NCI-H2107 treated with DMSO at 0.1 percent for 48 hours (cell line): ENCODE measurements around the gene LRRC32.

Experiments
- DNase-seq: peaks from one replicate; lab custom pipeline; 2025; ENCODE audit not compliant: unreplicated experiment; lab: John Stamatoyannopoulos, UW

Gene LRRC32

DNA sequence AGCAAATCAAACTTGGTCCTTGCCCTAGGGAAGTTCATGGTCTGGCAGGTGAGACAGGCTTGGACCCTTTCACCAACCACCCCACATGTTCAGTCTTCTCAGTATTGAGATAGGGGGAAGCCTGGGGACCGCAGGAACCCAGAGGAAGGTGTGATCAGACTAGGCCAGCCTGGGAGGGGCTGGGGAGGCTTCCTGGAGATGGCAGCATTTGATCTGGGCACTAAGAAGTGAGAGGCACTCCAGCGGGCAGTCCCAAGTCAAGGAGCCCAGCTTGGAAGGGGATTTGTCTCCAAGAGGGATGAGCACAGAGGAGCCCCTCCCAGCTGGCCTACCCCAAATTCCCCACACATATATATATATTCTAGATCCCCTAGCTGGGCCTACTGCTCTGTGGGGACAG lies 5.4 kb downstream of the LRRC32 start:
- no peak for DNase-seq

DNA sequence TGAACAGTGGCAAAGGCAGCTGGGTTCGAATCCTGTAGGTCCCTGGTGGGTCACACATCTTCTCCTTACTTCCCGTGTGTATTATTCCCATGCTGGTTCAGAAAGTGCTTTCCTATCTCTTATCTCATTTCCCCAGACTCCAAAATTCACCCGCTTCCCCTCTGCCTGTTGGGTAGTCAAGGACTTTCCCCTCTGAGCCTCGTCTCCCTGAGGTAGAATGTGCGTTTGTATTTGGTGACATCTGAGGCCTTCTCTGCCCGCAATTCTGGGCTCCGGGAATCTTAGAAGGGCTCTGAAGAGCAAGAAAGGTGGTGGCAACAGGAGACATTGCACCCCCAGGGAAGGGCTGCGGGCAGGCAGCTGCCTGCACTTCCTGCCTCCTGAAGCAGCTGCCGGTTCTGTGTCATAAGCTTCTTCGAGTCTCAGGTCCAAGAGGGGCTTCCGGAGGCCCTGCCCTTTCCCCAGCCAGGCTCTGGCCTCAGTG lies 5.9 kb downstream of the LRRC32 start:
- no peak for DNase-seq

DNA sequence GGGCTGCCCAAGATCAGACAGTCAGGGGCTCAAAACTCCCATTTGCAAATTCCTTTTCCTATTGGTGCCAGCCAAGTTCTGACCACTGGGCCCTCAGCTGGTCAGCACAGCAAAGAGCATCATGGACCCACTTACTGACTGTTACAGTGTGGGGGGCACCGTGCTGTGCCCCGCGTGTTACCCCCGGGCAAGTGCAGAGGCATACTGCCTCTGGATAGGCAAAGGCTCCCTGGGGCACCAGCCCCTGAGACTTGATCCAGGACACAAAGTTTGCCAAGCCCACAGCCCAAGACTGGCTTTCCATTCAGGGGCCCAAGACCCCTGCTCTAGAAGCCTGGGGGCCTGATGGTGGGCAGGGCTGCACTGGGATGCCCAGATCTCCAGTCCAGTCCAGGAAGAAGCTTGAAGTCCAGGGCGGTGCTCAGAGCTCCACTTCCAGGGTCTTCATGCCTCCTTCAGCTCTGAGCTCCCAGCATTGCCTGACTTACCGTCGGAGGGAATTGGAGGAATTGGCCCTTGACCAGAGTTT lies 6.6 kb downstream of the LRRC32 start:
- DNase-seq: no peak

DNA sequence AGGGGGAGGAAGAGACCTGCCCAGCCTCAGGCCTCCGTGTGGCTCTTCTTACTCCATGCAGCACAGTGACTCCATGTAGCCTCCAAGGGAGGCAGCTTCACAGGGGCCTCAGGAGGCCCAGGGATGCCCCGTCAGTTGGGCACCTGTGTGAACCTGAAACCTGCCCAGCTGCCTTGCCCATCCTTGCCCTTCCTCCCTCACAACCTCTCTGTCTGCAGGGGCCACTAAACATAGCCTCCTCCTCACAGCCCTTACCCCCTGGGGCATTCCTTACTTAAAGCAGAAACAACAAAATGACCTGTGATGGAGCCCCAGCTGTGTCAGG lies 7.1 kb downstream of the LRRC32 start:
- no peak for DNase-seq

DNA sequence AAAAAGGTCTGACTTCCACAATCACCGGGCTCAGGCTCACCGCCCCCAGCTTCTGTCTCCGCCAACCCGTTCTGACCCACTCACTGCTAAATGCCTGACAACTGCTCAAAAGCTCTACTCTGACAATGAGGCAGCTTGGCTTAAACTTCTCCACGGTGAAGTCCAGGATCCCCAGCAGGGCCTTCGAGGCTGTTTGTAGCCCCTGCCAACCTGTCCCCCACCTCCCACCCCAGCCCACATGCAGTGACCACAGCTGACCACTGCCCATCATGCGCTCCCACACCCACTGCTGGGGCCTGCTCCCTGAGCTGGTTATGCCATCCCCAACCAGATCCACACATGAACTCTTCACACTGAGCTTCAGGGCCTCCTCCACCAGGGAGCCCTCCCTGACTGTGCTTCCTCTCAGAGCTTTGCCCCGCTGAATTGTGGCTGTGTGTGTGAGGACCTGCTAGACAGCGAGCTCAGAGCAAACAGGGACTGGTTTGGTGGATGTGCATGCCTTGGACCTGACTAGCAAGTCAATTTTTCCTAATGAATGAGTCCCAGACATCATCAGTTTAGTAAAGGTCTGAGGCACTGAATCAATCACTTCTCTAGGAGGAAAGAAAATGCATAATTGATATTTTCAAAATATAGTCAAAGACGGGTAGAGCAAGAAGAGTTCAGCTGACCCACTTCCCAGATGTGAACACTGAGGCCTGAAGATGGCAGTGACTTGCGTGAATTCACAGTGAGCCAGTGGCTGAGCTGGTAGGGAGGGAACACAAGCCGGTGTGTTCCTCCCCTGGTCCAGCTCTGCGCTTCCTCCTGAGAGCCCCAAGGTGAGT lies 7.7 kb downstream of the LRRC32 start:
- DNase-seq: no peak

DNA sequence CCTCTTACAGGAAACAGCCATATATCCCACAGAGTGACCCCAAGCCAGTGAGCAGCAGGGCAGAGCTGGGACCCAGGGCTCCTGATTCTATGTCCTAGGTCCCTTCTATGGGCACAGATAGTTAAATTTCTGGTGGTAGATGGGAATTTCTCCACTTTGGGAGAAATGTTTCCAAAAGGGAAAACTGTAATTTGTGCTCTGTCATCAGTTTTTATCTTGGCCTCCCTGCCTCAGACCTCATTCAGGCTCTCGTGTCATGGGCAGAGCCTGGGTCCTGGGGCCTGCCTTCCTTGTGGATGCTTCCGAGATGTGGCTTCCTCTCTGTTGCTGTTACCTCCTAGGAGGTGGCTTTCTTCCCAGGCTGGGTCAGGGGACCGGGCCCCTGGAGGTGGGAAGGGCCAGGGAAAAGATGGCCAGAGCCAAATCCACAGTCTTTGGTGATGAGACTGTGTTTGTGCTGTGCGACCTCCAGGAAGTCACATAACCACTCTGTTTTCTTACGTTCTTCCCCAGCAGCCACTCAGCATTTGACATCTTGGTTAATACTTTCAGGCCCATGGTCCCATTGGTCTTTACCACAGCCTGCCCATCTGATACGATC lies 8.6 kb downstream of the LRRC32 start:
- DNase-seq: no peak

DNA sequence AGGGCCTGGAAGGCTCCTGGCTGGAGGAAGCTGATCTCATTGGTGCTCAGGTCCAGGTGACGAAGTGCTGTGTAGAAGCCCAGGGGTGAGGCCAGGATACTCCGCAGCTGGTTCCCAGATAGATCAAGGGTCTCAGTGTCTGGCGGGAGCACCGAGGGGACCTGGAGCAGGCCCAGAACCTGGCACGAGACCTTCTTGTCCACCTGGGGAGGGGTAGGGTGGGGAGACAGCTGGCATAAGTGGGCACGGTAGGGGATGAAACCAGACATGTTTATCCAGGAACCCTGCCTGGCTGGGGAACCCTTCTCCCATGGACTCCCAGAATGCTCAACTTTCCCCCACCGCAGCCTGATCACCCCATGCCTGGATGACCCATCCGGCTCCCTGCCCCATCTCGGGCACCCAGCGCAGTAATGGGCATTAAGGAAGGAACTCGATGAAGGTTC lies 9.2 kb downstream of the LRRC32 start:
- no peak for DNase-seq

DNA sequence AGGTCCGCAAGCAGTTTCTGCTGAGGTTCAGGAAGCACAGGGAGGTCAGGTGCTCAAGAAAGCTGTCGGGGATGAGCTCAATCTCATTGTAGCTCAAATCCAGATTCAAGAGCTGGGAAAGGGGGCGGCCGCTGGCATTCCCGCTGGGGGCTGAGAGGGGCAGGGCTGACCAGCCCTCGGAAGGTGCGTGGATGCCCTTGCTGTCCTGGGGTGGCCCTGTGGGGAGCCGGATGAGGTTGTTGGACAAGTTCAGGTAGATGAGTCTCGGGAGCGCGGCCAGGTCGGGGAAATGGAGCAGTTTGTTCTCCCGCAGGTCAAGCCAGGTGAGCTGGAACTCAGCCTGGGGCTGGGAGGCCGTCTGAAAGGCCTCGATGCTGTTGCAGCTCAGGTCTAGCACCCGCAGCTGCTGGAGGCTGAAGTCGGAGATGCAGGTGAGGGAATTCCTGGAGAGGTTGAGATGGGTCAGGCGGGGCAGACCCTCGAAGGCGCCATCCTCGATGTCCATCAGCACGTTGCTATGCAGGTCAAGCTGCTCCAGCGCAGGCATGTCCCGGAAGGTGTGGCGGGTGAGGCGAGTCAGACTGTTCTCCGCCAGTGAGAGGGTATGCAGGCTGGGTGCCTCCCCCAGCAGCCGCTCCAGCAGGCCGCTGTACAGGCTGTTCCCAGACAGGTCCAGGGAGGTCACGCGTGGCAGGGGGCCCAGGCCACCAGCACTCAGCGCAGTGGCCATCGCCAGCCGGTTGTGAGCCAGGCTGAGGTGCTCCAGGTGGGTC lies 9.8 kb downstream of the LRRC32 start:
- DNase-seq: no peak

DNA sequence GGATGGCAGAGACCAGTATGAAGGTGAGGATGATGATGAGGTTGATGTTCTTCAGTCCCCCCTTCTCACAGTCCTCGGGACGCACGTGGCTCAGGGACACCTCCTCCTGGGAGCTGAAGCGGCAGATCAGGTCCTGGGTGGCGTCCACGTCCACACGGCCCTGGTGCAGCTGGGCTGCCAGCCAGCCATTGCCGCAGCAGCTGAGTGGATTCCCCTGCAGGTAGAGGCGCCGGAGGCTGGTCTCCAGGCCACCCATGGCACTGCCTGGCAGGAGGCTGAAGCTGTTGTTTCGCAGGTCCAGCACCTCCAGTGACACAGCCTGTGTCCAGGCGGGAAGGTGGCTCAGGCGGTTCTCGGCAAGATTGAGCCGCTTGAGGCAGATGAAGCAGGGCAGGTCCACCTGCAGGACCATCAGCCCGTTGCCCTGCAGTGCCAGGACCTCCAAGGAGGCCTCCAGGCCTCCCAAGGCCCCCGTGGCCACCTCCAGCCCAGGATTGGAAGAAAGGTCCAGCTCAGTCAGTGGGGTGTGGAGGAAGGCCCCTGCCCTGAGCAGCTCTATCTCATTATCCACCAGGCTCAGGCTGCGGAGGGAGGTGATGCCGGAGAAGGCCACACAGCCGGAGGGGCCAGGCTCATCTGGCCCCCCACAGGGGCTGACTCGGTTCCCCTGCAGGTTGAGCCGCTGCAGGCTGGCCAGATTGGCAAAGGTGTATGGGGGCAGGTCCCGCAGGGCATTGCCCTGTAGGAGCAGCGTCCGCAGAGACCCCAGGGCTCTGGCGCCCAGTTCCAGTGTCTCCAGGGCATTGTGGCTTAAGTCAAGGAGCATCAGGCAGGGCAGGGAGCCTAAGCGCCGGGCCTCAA lies 10.6 kb downstream of the LRRC32 start:
- no peak for DNase-seq

DNA sequence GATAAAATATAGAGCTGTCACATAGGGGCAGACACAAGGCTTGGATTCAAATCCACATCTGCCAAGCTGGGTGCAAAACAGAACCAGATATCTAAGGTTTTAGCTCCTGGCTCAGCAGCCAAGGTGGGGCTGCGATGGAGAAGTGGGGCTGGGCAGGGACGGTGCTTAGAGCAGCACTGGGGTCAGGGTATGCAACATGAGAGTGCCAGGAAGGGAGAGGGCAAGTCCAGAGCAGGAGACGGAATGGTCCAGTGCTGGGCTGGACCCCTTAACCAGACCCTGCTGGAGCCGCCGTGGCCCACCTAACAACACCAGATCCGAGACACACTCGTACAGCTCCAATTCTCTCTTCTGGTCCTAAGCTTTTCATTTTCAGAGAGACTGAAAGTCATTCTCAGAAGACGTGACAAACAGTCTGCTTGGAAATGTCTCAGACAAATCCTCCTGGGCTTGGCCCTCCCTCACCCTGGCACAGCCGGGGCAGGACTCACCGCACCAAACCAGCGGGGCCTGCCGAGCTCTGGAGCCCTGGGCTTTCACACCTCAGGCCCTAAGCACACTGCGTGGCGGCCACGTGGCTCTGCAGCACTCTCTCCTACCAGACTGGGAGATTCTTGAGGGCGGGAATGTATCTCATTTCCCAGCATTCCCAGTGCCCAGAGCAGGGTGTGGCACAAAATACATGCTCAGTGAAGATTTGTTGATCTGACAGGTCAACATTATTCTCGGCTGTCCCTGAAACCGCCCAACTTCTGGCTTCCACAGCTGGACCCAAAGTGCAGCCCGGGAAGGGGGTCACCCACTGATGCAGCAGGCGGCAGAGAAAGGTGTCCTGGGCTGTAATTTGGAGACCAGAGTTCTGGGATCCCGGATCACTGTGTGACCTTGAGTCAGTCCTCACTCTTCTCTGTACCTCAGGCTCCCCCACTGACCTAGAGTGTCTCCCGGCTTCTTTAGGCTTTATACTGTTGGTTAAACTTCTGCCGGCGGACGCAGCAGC lies 11.6 kb downstream of the LRRC32 start:
- DNase-seq: no peak

DNA sequence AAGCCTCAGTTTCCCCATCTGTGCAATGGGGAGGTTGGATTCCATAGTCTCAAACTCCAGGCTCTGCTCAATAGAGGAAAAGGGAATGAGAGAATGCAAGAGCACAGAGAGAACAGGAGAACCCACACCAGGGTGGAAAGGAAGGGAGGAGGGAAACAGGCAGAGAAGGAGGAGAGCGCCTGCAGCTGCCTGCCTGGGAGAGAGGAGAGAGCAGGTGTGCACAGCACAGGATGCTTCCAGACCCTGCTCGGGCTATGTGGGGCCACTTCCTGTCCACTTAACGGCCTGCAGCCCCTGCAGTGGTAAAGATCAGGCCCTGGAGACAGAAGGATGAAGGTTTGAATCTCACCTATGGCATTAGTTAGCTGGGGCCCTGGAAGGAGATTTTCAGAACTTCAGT lies 12.3 kb downstream of the LRRC32 start:
- no peak for DNase-seq

DNA sequence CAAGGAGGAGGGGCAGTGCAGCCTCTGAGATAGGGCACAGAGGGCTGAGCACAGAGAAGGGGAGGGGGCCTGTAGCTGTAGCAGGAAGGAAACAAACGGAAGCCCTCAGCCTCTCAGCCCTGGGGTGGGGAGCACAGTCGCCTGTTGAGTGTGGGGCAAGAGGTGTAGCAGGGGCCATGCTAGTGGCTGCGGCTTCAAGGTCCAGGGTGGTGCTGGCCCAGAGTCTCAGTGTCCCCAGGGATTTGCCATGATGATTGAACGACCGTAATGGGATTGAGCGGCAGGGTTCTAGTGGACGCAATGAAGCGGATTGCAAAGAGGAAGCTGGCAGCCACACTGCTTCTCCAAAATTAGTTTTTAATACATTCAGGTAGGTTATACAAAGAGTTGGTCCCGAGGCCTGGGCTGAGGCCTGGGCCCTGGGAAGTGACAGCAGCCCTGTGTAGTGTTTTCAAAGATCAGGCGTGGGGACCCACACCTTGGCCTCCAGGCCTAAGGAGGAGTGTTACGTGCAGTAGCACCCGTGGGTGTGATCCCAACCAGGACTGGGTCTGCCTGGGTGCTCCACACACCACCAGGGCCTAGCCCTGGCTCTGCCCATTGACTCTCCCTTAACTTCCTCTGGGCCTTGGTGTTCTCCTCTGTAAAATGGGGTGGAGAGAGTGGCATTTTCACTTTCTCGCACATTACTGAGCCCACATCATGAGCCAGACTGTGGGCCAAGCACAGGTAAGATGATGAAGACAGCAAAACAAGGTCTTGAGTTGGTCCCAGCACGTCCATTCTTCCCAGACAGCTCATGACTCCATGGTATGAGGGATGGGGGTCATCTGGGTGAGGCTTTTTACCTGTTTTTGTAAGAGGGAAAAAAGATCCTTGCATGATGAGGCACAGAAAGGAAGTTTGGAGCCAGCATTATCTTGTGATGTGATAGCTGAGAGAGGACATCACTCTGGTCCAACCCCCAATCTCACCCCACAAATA lies 13.1 kb downstream of the LRRC32 start:
- no peak for DNase-seq

DNA sequence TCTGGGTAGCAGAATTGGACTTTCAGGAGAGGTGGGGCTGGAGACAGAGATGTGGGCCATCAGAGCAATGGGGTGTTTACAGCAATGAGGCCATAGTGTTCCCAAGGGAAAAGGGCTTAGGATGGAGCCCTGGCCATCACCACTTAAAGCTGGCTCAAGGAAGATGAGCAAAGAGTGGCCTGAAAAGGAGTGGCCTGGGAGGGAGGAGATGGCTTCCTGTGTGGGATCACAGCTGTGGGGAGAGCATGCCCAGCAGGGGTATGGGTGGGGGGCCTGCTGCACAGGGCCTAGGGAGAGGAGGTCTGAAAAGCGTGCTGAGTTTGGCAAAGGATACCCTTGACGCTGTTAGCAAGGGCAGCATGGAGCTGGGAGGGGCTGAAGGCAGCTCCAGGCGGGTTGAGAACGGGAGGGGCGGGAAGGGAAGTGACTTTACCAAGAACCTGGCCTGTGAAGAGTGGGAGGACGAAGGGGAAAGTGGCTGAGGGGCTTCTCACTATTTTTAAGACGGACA lies 13.9 kb downstream of the LRRC32 start:
- DNase-seq: no peak

DNA sequence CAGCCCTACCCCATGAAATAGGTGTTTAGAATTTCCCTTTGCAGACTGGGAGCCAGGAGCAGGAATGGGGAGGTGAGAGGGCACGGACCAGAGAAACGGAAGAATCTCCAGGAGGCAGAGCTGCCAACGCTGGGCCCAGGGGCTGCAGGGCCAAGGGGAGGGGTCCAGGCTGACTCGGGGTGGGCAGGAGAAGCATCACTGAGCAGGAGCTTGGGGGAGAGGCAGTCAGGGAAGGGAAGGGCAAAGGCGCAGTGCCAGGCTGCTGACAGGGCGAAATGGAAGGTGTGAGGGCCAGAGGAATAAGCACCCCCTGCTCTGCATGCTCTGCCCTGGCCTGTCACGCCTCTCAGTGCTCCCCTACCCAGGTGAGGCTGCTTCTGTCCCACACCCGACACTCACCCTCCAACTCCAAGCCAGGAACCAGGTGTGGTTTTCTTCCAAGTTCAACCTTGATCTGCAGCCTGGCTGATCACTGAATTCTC lies 14.5 kb downstream of the LRRC32 start:
- no peak for DNase-seq

DNA sequence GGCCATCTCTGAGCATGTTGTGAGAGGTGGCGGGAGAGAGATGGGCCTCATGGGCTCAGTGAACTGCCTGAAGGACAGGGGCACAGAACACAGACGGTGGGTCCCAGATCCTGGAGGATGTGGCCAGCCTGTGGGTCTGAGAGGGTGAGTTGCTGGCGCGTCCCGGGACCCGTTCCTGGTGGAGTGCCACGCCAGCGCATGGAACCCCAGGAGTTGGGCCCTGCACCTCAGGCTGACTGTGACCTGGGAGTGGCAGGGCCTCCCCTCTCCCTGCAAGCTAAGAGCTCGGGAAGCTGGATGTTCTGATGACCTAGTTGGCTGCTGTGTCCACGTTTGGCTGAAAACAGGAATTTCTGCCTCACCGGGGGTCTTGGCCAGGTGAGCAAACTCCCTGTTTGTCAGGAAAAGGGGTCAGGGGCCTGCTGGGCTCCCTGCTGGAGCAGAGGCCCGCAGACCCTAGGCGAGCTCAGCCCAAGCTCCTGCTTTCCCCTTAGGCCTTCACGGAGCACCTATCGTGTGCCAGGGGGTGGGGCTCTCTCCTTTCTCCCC lies 15.0 kb downstream of the LRRC32 start:
- no peak for DNase-seq

DNA sequence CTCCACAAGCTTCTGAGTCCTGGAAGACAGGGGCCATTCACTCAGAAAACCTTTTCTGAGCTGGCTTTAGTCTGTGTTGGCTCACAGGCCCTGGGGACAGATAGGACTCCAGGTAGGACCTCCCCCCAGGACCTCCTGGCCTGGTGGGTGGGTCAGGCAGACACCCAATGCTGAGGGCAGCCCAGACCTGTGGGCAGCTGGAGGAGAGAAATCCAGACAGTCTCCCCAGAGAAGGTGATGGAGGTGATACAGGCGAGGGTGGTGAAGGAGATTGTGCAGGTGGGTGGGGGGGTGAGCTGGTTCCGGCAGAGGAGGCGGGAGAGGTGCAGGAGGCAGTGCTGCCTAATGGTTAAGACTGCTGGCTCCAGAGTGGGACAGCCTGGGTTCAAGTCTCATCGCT lies 15.6 kb downstream of the LRRC32 start:
- DNase-seq: no peak

DNA sequence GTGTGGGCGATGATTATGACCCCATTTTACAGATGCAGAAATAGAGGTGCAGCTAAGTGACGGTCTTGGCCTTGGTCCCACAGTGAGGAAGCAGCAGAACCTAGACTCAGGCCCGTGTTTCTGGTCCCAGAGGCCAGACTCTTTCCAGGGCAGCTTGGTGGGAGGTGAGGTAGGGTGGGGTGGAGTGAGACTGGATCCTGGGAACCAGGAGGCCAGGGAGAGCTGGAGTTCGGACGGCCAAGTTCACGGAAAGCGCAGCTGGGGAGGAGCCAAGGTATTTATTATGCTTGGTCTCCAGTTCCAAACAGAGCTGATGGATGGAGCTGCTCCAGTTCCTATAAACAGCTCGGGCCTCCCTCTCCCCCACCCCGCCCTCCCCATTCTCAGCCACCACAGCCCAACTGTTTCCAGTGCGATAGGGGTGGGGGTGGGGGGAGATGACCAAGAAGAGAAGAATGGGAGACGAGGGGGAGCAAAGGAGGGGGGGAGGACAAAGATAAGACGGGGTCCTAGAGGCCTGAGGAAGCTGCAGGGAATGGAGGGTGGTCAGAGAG lies 16.2 kb downstream of the LRRC32 start:
- DNase-seq: no peak
